SHP77 (cell line): ENCODE measurements around the gene GSTA2.
"Not testable (repeated sequence)": the region's sequence is repeated elsewhere in the genome, so short reads cannot be mapped to it uniquely, and the experiment has no call there.

Source experiments
- DNase-seq, 2 experiments: peaks; one replicate each; lab custom pipeline; 2025; lab: John Stamatoyannopoulos, UW

Gene GSTA2

GRCh38 chr6:52760105-52760765, 3.0 kb downstream of the GSTA2 start:
- no peak for DNase-seq

DNA sequence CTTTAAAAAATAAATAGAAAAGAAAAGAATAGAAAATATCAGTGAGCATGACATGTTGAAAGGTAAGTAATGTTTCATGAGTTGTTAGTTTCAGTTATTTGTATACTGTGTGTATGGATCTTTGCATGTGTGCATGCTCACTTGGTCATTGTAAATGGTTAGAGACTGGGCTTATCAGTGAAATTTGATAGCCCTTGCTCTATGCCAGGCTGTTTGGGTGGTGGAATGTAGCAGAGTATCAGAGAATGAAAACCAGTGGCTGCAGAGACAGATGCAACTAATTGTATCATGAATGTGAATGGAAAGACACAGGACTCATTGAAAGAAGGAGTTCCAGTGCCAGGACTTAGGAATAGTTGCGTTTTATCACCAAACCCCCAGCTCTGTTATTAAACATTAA, 4.2 kb downstream of the GSTA2 start:
- DNase-seq, result no peak

DNA sequence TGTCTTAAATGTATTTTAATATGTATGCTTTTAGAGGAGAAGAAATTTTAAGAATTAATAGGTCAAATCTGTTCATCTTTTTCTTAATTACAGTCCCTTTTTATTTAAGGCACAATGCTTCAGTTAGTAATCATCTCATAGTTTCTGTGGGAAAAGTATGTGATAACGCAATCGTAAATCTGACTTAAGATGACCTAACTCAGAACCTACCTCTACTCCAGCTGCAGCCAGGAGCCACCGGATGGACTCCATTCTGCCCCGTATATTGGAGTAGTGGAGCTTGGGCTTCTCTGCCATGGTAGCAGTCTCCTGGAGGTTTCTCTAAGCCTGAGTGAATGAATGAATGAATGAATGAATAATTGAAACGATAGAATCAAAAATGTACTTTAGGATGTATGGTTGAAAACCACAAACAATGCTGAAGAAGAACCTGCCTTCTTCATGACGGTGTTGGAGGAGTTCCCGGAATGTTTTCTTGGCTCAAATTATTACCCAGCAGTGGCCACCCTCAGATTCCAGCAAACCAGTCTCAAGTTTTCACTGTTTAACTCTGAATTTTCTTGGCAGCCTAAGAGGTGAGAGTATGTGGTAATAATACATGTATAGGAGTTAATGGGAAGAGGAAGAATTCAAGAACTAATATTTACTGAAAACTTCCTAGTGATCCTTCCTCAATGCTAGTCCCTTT, 5.5 kb downstream of the GSTA2 start:
- DNase-seq, result not testable (repeated sequence)

- no peak for DNase-seq
These were observed 8.8 kb downstream of the GSTA2 start for GRCh38 chr6:52754443-52754842.

DNA sequence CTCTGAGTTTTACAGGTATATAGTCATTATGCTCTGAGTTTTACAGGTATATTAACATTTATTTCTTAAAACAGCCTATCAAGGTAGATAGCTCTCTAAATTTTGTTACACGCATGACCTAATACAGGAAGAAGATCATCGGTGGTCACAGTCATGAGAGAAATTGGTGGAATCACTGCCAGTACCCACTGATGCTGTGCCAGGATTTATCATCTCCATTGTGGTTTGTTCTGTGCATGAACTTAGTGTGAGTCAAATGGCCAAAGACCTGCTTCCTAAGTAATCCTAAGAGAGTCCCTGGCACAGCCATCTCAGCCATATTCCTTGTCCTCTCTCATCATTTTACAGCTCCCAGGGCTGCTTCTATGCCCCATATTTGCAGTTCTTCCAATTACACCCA, 10.1 kb downstream of the GSTA2 start:
- DNase-seq, result not testable (repeated sequence)

GRCh38 chr6:52752310-52752709, 11.0 kb downstream of the GSTA2 start:
- no peak for DNase-seq

DNA sequence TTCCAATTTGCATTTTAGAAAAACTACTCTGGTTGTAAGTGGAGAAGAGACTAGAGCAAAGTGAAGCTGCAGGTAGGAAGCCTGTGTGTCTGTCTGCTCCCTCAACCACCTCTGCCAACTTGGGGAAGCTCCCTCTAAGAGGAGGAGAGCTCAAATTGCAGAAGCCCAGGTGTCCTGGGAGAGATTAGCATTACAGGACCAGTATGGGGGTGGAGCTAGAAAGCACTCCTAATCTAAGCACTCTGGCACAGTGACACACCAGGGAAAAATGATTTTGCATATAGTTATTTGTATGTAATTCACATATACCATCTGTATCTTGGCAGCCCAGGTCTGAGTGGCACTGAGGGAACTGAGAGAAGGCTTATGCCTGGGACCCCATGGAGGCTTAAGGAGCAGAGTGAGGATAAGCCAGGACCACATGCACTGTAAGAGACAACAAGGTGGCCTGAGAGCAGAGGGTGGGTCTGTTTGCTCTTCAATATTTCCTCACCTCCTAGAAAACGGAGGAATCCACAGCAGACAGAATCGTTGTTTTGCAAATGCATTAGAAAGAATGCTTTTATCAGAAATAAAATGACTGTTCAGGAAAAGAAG, 13.6 kb downstream of the GSTA2 start:
- no peak for DNase-seq

DNA sequence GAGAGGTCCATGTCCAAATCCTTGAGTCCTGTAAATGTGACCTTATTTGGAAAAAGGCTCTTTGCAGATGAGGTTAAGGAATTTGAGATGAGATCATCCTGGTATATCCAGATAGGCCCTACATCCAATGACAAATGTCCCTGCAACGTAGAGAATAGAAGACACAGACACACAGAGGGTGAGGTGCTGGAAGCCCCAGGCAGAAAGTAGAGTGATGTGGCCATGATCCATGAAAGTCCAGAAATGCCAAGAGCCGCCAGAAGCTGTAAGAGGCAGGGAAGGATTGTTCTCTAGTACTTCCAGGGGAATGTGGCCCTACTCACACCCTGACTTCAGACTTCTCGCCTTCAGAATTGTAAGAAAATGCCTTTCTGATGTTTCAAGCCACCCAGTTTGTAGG, 16.0 kb downstream of the GSTA2 start:
- not testable (repeated sequence) for DNase-seq

DNA sequence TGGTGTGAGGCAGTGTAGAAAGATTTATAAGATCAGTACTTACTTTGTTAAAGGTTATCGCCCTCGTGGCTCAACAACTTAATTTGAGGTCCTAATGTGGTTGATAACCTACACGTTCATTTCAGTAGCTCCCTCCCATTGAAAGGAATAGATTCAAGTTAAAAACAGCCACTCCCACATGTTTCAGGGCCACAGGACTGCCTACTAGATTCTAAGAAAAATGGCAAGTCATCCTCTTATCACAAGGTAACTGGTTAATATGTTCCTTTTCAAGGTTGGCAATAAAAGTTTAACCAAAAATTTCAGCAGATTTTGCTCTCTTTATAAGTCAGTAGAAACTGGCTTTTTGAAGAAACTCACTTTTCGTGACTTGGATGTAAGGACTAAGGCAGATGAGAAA, 17.1 kb downstream of the GSTA2 start:
- DNase-seq, result no peak

- DNase-seq, result no peak
These were observed 17.5 kb downstream of the GSTA2 start for GRCh38 chr6:52745764-52746201.

GRCh38 chr6:52741872-52742271, 21.4 kb downstream of the GSTA2 start:
- DNase-seq, result no peak

DNA sequence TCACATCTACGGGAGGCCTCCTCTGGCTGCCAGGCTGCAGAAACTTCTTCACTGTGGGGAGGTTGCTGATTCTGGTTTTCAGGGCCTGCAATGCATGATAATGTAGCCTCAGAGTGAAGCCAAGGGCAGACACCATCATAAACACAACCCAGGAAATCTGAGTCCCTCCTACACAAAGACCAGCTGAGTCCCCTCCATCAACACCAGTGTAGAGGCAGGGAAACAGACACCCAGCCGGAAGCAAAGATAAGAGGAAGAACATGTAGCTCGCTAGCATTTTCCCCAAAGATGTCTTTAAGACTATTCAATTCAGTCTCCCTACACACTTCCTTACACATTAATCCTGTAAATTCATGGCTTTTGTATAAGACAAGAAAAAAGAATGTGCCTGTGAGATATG, 23.6 kb downstream of the GSTA2 start:
- no peak for DNase-seq

DNA sequence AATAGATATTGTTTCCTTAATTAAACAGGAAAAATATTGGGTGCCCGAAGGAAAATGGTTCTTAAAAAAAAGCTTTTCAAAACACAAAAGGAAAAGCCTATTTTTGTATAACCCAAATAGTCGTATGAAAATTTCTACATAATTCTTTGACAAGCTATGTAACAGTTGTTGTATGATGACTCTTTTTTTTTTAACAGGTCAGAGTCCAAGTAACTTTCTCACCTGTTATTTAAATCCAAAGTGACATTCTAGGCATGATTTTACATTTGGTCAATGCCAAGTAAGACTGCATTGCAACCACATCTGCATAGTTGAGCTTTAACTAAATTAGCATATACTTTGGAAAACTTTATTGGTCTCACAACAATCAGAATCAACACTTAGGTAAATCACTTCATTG, 24.1 kb downstream of the GSTA2 start:
- no peak for DNase-seq

GRCh38 chr6:52736145-52736544, 27.1 kb downstream of the GSTA2 start:
- DNase-seq, result no peak

- no peak for DNase-seq
These were observed 28.2 kb downstream of the GSTA2 start for GRCh38 chr6:52735071-52735470.

DNA sequence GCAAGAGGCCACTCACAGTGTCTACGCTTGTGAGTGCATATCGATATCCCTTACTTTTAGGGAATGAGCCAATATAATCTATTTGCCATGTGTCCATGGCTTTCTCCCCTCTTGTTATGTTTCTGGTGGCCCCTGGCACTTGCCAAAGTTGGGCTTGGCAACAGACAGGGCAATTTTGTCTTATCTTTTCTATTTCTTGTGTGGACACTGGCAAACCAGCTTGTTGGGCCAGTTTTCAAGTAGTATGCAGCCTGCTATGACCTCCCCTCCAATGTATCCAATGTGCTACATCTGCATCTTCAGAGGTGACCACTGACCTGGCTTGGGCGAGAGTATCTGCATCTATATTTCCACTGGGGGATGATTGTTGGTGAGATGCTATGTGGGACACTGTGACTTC, 29.2 kb downstream of the GSTA2 start:
- no peak for DNase-seq

GRCh38 chr6:52733172-52733571, 30.1 kb downstream of the GSTA2 start:
- no peak for DNase-seq

- DNase-seq, result no peak
These were observed 31.6 kb downstream of the GSTA2 start for GRCh38 chr6:52731719-52732118.

DNA sequence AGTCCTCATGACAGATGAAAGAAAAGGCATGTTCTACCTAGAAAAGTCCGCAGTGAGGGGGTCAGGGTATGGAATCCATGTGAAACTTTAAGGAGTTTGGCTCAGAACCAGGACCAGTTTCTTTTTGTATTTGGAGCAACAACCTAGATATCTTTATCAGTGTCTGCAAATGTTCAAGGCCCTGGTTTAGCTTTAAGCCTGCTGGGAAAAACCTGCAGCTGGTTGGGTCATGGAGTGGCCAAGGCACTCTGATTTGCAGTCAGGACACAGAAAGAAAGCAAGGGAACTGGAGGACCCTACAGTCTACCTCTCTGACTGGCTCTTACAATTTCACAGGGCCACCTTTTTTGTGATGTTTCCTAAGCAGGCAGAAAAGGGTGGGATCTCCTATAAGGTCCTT, 33.7 kb downstream of the GSTA2 start:
- DNase-seq, result no peak

- DNase-seq, result no peak
These were observed 34.9 kb downstream of the GSTA2 start for GRCh38 chr6:52728394-52728793.

DNA sequence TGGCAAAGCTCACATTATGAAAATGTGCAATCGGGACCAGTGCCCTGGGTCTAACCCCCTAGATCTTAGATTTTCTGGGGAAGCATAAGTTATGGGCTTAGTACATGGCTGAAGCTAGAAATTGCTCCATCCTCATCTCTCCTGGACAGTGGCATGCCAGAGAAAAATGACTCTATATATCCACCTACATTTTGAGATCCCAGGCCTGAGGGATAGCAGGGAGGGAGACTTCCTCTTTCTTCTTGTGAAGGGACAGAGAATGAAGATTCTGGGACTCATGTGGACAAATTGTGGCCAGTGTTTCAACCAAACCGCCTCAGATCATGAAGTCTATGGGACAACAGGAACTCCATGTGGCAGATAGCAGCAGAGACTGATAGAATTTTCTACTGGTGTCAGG, 35.4 kb downstream of the GSTA2 start:
- no peak for DNase-seq

- peak; percentile 18 to 25 for DNase-seq
These were observed 36.3 kb downstream of the GSTA2 start for GRCh38 chr6:52726741-52727535.

DNA sequence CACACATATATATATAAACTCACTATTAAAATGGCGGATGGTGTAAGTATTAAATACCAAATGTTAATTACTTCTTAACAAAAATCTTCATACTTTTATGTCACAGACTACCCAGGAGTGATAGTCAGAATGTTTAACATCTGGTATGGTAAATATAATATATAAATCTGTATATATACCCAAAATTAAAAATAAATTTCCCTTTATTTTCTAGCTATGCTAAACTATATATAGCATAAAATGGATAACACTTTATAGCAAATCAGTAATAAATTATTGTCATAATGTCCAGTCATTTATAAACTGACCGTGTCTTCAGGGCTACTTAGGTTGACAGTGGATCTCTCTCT, 37.1 kb downstream of the GSTA2 start:
- no peak for DNase-seq
